Left lung (tissue), 10 donors: ENCODE data around the gene ZBTB40. TPM values are rescaled to one million over a fixed set of nuclear protein-coding genes. Genes with fewer than 3 reads are reported as not detected.

ENCODE experiments used
- ATAC-seq: fragments of 200-7000 bp; cut with Tn5 transposase; one replicate; pipeline ENCODE4 v1.9.1; 2020; ENCODE audit warnings: moderate library complexity
- DNase-seq, 4 donors: peaks; one replicate each; pipeline ENCODE4 v3.0.0-alpha.2; 2013 to 2020
- H3K27ac ChIP-seq, 2 donors: fragments of 200-600 bp; sonication (generic) in 1 of 2; one replicate each; pipeline versions ENCODE4 v1.5.0 to v1.8.0; 2020 to 2021
- H3K27me3 ChIP-seq, 2 donors: fragments of 200-600 bp; sonication (generic) in 1 of 2; one replicate each; pipeline versions ENCODE4 v1.5.0 to v1.8.0; 2020 to 2021
- H3K36me3 ChIP-seq, 2 donors: fragments of 200-600 bp; sonication (generic) in 1 of 2; one replicate each; pipeline versions ENCODE4 v1.5.0 to v1.8.0; 2020 to 2021
- H3K4me1 ChIP-seq, 2 donors: fragments of 200-600 bp; one replicate each; pipeline ENCODE4 v1.8.0; 2021
- H3K4me3 ChIP-seq, 2 donors: fragments of 200-600 bp; sonication (generic) in 1 of 2; one replicate each; pipeline versions ENCODE4 v1.5.0 to v1.8.0; 2020 to 2021; ENCODE audit warnings: mild to moderate bottlenecking in 1 of 2
- H3K9me3 ChIP-seq, 2 donors: fragments of 200-600 bp; sonication (generic) in 1 of 2; one replicate each; pipeline versions ENCODE4 v1.5.0 to v1.8.0; 2020 to 2021
- CTCF ChIP-seq, 2 donors: fragments of 200-600 bp; sonication (generic) in 1 of 2; IDR thresholded peaks; one replicate each; pipeline versions ENCODE4 v1.5.0 to v1.8.0; 2021; ENCODE audit warnings: antibody characterized with exemption in 2 of 2
- intact Hi-C, 2 donors: fragments of 100-400 bp; cut with DNase I; formaldehyde crosslinking; loops; one replicate each; pipeline versions ENCODE4 v1.11.2 to v1.14.2; 2022
- polyA plus RNA-seq, 6 donors: library from polyadenylated mRNA; unstranded; fragments of 120-200 nt; gene quantifications; one replicate each; pipeline ENCODE4 v1.2.1, GENCODE V29; 2013; ENCODE audit not compliant: insufficient read length in 6 of 6
- total RNA-seq, 2 donors: library from RNA; stranded (reverse); fragmentation: NEBNext Ultra II Directional; extraction: Animal tissue kit (Norgen Biotek cat#: 25700); gene quantifications; one replicate each; pipeline ENCODE4 v1.2.1, GENCODE V29; 2021
- donor health status: DM: no; HTN: yes; CAD: no.
- donor health status: DM: no; HTN: no; CAD: no.

The ZBTB40 gene
- total and polyA plus RNA-seq, 8 donors, result 16.0 to 24.8 (median 21.0) TPM

GRCh38 chr1:22537441-22538139 is 85.9 kb downstream of the ZBTB40 start:
- no peak for ATAC-seq
- intact Hi-C loops, result no loop called here
- Histone ChIP-seq H3K4me1 (no peaks in the 10 kb centered on the region), H3K9me3 (no peaks in the 10 kb centered on the region), H3K27ac (no peak overlapping the region), H3K4me3 (no peak overlapping the region), H3K36me3 (peaks cover 0 to 13% of the 10 kb centered on the region in 2 donors), H3K27me3 (peaks cover 0 to 2% of the 10 kb centered on the region in 2 donors)
- TF ChIP-seq CTCF (IDR thresholded peaks at IDR 0.05), result no peak
- no peak for DNase-seq

- DNase-seq (no peak), ATAC-seq (no peak)
- TF ChIP-seq CTCF (IDR thresholded peaks at IDR 0.05), result no peak
- no peak overlapping the region for H3K27ac ChIP-seq
- no peaks in the 10 kb centered on the region for H3K4me1 ChIP-seq
- peaks cover 0 to 2% of the 10 kb centered on the region in 2 donors for H3K36me3 ChIP-seq
- H3K4me3 ChIP-seq, result no peak overlapping the region
- no peaks in the 10 kb centered on the region for H3K9me3 ChIP-seq
- peaks cover 0 to 21% of the 10 kb centered on the region in 2 donors for H3K27me3 ChIP-seq
- intact Hi-C loops, result no loop called here
Observed at GRCh38 chr1:22539510-22540118, 88.0 kb downstream of the ZBTB40 start.

GRCh38 chr1:22540337-22540736 is 88.7 kb downstream of the ZBTB40 start:
- Histone ChIP-seq H3K36me3 (no peaks in the 10 kb centered on the region), H3K4me3 (no peak overlapping the region), H3K27me3 (peaks cover 0 to 28% of the 10 kb centered on the region in 2 donors), H3K27ac (no peak overlapping the region), H3K9me3 (no peaks in the 10 kb centered on the region), H3K4me1 (no peaks in the 10 kb centered on the region)
- TF ChIP-seq CTCF (IDR thresholded peaks at IDR 0.05), result no peak
- DNase-seq (no peak), ATAC-seq (no peak)
- intact Hi-C loops, result no loop called here

- no peak for TF ChIP-seq CTCF (IDR thresholded peaks at IDR 0.05)
- Histone ChIP-seq H3K4me1 (no peaks in the 10 kb centered on the region), H3K36me3 (no peaks in the 10 kb centered on the region), H3K4me3 (no peak overlapping the region), H3K9me3 (no peaks in the 10 kb centered on the region), H3K27me3 (peaks cover 7 to 50% of the 10 kb centered on the region in 2 donors), H3K27ac (no peak overlapping the region)
- no peak for DNase-seq
- intact Hi-C loops, result no loop called here
- ATAC-seq, result no peak
Observed at GRCh38 chr1:22542886-22543285, 91.2 kb downstream of the ZBTB40 start.

- no peak for TF ChIP-seq CTCF (IDR thresholded peaks at IDR 0.05)
- Histone ChIP-seq H3K36me3 (no peaks in the 10 kb centered on the region), H3K4me3 (no peak overlapping the region), H3K9me3 (no peaks in the 10 kb centered on the region), H3K27ac (no peak overlapping the region), H3K4me1 (no peaks in the 10 kb centered on the region), H3K27me3 (peaks cover 7 to 58% of the 10 kb centered on the region in 2 donors)
- DNase-seq, result peak in 1 of 4 donors; percentile 47
- ATAC-seq, result no peak
- intact Hi-C loops, result no loop called here
Observed at GRCh38 chr1:22543679-22544078, 92.0 kb downstream of the ZBTB40 start.
